Activated CD8-positive, alpha-beta memory T cell treated with anti-CD3 and anti-CD28 coated beads for 36 hours (primary cell): ENCODE data around the gene SPATS2L. TPM values are rescaled to one million over a fixed set of nuclear protein-coding genes. Genes with fewer than 3 reads are reported as not detected.

Experiments
- CTCF ChIA-PET: fragments of 350-600 bp; sonication (Branson Sonifier 250); formaldehyde crosslinking; loops from one replicate; lab custom pipeline; 2021; ENCODE audit warnings: antibody characterized with exemption; lab: Charles Lee
- POLR2A ChIA-PET: fragments of 350-600 bp; sonication (Branson Sonifier 250); formaldehyde crosslinking; loops from one replicate; lab custom pipeline; 2021; ENCODE audit warnings: antibody characterized with exemption; lab: Charles Lee
- total RNA-seq, 2 experiments: library from RNA; stranded (reverse); gene quantifications; one replicate each; pipeline ENCODE4 v1.2.3, GENCODE V29; 2021

Gene SPATS2L
- total RNA-seq, 2 experiments from 2014 or later, result 14.1 to 17.7 TPM

DNA sequence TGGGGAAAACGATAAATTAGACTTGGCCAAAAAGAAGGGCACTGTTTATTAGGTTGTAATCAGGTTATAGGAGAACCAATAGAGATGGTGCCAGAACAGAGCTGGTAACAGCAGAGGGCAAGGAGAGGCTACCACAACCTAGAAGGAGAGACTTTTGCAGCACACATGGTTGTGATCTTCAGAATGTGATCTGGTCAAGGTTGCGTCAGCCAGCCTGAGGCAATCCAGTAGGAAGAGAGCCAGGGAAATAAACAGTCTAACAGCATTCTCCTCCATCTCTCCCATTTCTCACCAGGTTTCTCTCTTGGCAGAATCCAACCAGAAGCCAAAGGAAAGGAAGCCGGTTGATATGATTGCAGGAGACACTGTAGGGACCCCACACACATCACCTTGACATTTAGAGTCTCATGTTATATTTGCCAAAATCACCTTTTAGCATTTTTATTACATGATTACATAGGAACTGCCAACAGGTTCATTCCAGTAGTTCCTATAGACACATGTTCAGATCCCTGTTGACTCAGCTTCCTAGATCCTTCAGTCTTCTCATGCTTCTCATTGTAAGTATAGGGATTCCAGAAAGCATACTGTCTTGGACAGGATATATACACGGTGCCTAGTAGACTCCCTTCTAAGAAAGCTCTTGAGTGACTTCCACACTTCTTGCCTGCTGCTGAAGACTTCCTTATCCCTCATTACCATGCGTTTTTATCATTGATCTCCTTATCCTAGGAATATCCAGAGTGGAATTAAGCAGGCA lies 17.6 kb upstream of the SPATS2L start:
- ChIA-PET POLR2A (no interaction called here), CTCF (no interaction called here)

DNA sequence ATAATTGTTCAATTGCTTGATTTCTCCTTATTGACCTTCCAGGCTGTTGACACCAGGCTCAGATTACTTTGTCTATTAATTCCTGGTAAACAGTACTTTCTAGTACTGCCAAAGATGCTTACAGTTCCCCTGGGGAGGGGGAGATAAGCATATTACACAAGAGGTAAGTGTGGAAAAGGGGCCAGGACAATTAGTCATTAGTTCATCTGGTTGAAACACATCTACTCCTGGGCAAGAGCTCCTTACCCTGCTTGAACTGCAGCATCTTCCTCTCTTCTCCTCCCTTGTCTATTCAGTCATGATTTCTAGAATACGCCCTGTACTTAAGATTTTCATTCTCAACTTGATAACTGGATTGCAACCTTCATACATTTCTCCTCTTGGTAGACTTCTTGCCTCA lies 10.4 kb upstream of the SPATS2L start:
- POLR2A ChIA-PET, result interaction anchor here (0.6 kb wide), 1 partner anchor 10 kb away, joined by 3 read pairs; no protein-coding TSS in a partner anchor
- CTCF ChIA-PET, result no interaction called here

DNA sequence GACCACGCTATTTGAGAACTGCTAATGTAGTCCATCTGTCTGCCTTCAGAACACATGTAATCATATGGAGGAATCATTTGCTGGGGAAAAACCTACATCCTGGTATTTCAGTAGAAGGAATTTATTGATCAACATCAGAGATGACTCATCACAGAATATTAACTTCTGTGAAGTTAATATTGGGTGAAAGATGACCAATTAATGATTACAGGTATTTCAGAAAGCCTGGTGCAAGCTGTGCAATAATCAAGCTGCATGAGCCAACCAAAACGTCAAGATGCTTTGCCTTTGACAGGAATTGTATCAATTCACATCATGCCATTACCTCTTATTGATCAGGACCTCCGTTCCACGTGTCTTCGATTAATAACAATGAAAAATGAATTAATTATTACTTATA lies 9.4 kb upstream of the SPATS2L start:
- POLR2A ChIA-PET, result no interaction called here
- CTCF ChIA-PET, result no interaction called here

DNA sequence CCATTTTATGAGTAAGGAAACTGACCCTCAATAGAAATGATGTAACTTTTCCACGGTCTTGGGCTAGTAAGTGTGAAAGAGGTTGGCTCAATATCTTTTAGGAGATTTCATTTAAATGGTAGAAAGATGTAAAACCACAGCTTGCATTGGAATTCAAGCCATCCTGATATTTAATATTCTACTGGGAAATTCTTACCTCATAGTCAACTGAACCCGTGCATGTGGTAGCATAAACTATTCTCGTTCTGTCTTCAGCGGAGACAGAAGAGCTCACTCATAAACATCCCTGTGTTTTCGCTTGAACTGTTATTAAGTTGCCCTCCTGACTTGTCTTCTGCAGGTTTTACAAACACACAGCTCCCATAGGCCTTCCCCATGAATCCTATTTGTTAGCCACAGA lies 8.5 kb upstream of the SPATS2L start:
- ChIA-PET CTCF (no interaction called here), POLR2A (no interaction called here)

DNA sequence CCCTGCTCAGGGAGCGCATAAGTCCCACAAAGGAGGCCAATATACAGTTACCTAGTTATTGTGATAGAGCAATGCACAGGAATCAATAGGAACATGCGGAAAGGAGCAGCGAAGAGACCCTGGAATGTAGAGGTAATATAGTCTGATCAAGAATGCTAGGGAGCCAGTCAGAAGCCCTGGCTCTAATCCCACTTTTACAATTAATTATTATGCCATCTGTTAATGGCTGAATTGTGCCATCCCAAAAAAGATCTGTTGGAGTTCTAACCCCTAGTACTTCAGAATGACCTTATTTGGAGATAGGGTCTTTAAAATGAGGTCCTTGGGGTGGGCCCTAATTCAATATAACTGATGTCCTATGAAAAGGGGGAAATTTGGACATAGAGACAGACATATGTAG lies 7.7 kb upstream of the SPATS2L start:
- ChIA-PET POLR2A (no interaction called here), CTCF (no interaction called here)

DNA sequence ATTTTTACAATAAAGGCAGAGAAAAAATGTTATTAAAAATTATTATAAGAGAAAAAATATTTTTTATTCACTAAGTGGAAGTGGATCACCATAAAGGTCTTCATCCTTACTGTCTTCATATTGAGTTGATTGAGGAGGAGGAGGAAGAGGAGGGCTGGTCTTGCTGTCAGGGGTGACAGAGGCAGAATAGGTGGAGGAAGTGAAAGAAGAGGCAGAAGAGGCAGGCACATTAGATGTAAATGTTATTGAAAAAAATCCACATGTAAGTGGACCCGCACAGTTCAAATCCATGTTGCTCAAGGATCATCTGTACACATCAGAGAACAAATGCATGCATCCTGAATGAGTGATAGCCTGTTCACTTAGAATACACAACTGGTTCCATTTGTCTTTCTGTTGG lies 6.4 kb upstream of the SPATS2L start:
- ChIA-PET CTCF (no interaction called here), POLR2A (no interaction called here)

DNA sequence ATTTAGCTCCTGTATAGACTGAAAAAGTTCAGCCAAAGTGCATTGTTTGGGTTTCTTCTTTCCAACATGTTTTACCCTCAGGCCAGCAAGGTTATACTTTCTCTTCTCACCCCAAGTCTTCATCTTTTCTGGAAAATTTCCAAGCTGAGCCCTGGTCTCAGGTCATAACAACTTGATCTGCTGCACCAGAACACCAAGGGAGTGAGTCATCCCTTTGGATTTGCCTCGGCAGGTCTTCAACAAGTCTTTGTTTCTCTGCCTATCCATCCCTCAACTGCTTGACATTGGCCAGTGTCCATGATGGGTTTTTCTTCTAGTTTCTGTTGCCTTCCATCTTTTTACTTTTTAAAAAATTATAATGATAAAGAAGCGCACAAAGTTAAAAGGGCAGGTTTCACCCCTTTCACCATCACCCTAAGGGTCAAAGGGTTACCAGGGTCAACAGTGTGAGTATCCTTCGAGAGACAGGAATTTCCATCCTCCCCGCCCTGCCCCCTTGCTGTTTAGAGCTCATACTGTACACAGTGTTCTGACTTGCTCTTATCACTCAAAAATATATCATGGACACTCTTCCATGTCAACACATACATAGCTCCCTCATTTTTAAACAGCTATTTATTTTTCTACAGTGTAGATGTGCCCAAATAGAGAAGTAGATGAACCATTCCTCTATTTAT lies 5.7 kb upstream of the SPATS2L start:
- ChIA-PET CTCF (no interaction called here), POLR2A (no interaction called here)

DNA sequence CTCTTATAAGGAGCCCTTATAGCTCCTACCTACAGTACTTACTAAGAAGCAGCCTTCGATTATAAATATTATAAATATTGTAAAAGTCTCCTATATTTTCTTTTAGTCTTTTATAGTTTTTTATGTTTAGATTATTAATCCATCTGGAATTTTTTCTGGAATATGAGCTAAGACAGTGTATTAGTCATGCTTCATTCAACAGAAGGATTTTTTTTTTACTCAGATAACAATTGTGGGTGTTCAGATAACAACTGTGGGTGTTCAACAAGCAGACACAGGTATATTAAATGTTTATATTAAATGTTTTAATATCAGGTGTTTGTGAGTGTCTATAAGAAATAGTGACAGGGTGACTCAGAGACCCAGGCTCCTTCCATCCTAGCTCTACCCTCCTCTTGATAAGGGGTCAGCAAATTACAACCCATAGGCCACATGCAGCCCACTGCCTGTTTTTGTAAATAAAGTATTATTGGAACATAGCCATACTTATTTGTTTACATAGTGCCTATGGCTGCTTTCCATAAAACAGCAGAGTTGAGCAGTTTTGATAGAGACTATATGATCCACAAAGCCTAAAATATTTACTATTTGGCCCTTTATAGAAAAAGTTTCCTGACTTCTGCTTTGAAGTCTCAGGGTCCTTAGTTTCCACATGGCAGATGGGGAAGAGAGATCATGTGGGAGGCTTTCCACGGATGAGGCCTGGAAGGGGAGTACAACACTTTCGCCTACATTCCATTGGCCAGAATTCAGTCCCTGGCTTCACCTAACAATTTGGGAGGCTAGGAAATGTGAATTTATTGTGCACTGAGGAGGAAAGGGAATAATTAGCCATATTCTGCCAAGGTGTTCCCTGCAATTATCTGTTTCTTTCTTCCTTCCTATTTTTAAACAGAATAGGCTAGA lies 4.3 kb upstream of the SPATS2L start:
- CTCF ChIA-PET, result no interaction called here

DNA sequence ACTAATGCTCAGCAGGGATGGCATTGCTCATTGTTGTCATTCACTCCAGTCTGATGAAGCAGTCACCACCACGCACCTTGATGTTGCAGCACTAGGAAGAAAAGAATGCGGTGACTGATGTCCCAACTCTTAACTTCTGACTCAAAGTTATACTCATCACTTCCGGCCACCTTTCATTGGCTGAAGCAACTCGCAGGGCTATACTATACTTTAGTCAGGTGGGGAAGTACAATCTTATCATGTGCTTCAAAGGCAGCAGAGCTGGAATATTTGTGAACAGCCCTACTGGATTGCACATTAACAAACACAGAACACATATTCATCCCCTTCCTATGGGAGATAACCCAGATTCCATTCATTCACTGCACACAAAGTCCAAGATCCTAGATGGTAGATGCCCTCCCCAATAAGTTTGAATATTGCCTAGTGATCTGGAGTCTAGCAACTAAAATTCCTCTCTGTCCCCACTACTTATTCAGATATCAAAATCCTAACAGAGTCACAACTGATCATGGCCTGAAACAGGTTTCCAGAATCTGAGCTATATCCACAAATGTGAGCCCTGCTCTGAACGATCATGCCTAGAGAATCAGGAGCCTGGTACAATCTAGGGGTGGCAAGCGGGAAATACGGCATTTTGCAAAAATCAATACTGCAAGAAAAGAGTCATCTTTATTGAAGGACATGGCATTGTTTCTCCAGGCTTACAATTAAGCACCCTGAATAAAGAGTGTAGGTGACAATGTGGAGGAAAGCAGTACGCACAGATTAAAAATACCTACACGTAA lies 3.4 kb upstream of the SPATS2L start:
- CTCF ChIA-PET, result no interaction called here
- POLR2A ChIA-PET, result no interaction called here

More for the DNA sequence above, 4.3 kb upstream of the SPATS2L start:
- POLR2A ChIA-PET, result no interaction called here

DNA sequence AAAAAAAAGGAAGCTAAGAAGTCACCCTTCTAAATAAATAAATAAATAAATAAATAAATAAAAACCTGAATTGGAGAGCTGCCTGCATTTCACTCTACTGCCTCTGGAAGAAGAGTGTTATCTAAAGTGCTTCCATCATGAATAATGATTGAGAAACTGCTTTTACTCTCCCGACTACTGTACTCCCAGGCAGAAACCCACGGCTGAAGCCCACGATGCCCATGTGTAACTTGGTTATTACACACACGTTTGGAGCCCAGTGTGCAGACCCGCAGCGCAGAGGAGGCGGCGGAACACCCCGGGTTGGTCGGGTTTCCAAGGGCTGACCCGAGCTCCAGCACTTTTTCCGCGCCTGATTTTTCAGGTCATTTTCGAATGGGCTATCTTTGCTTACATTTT lies 697 bp upstream of the SPATS2L start:
- CTCF ChIA-PET, result no interaction called here
- POLR2A ChIA-PET, result interaction anchor here (0.6 to 1.3 kb wide), 2 partner anchors 10 to 162 kb away, joined by 3 to 4 read pairs; no protein-coding TSS in a partner anchor

DNA sequence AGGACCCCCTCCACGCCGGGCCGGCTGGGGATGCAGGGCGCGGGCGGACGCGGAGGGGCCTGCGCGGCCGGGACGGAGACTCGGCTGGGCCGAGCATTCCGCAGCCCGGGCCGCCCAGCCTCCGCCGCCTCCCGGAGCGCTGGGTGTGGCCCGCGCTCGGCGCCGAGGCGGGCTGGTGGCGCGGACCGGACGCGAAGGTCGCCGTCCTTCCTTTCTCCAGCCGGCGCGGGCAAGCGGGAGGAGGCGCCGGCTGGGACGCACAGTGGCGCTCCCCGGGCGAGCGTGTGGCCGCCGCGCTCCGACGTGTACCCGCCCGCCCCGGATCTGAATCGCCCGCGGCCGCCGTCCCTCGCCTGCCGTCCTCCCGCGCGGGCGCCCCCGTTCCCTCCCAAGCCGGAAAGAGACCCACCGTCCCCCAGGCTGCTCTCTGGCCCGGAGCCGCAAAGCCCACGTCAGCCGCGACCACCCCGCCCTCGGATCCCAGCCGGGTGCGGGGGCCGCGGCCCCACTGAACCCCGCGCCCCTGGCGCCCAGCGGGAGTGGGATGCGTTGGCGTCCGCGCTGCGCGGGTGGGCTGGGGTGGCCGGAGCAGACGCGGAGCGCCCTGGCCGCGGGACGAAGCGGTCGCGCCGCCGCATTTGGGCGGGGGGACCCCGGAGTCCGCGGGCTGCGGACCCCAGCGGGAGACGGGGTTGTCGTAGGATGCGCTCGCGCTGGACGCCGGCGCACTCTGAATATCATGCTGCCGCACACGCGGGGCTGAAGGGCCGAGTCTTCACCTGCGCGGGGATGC lies 634 bp downstream of the SPATS2L start:
- POLR2A ChIA-PET, result interaction anchor here (1.3 kb wide), 1 partner anchor 161 kb away, joined by 4 read pairs; no protein-coding TSS in a partner anchor
- CTCF ChIA-PET, result interaction anchor here (1.0 kb wide), 1 partner anchor 68 kb away, joined by 3 read pairs; no protein-coding TSS in a partner anchor

DNA sequence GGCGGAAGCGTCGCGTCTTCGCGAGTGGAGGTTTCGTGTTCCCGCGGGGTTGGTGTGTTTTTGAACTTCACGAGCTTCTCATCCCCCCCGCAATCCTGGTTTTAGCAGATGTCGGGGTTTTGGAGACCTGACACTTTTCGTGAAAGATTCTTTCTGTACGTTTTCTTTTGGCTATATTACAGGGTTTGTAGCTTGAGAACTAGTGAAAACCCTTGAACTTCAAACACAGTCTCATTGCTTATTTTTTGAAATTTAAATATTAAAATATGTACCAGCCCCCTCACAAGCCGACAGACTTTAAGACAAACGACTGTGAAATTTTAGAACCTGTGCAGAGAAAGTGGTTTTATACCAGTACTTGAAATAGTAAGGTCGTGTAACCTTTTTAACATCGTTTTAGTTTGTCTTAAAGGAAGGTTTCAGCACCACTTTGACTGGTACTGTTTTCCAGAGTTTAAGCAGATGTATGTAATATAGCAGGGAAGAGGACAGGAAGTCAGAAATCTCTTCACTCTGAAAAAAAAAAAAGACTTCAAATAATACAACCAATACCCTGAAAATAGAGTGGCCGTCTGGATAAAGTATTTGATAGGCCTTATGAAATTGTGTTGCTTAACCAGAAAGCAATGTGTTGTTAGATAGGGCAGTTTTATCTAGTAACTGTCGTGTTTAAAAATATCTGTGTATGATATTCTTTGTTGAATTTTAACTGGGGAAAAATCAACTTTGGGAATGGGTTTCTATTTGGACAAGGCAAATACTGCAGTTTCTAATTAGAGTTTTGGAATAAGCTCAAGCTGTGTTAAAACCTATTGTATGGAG lies 1.4 kb downstream of the SPATS2L start:
- CTCF ChIA-PET, result interaction anchor here (1.0 kb wide), 1 partner anchor 67 kb away, joined by 3 read pairs; no protein-coding TSS in a partner anchor

DNA sequence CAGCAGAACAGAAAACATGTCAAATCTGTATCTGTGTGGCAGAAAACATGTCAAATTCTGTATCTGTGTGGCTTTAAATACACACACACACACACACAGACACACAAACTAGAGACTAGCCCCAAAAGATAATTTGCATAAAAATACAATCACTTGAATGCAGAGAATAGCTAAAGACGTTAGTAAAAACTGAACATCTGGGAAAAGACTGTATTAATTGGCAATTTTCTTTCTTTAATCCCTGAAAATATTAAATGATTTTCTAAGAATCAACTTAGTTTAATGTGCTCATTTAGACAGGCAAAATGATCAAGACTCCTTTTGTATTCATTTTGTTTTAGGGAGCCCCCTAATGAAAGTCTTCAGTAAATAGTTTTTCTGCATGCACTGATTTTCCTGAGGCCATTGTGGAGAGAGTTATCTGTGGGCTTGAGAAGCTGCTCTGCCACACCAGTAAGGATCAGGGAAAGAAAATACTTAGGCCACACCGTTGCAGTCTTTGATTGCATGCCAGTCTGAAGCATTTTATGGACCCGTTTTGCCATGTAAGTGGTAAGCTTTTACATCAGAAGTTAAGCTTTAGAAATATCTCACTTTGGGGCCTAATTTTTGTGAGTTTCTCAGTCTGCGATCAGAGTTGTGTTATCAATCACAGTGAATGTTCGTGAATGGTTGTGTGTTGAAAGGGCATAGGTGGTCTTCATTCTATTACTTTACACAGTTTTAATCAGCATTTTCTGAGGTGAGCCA lies 2.2 kb downstream of the SPATS2L start:
- POLR2A ChIA-PET, result no interaction called here
- CTCF ChIA-PET, result interaction anchor here (1.0 kb wide), 1 partner anchor 66 kb away, joined by 3 read pairs; no protein-coding TSS in a partner anchor

More for the DNA sequence above, 1.4 kb downstream of the SPATS2L start:
- POLR2A ChIA-PET, result no interaction called here

DNA sequence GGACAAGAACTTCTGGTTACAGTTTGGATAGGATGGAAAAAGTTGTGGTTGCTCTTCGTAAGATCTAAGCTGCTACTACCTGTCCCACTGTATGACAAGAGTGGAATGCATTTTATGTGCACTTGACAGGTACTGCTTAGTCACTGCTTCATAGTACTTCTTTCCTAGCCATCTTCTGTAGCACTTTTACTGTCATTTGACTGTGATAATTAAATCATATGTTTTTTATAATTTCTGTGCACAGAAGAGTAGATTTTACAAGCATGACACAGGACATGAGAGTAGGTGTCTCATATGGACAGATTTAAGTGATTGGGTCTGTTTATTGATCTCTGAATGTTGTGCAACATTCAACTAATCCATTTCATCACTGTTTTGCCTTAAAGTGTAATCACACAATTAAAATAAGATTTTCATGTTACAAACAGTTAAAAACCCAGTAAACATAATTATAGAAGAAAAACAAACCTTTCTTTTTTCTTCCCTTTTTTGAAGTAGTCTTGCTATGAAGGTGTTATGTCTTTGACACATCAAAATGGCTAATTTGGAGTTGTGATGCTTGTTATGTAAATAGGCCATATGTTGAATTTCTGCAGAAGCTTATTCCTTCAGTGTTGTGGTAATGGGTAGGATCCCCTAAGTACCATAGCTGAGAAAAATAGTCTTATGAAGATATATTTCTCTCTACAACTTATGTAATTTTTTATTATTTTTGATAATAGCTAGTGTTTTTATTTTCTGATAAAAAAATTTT lies 3.0 kb downstream of the SPATS2L start:
- POLR2A ChIA-PET, result no interaction called here
- CTCF ChIA-PET, result no interaction called here

DNA sequence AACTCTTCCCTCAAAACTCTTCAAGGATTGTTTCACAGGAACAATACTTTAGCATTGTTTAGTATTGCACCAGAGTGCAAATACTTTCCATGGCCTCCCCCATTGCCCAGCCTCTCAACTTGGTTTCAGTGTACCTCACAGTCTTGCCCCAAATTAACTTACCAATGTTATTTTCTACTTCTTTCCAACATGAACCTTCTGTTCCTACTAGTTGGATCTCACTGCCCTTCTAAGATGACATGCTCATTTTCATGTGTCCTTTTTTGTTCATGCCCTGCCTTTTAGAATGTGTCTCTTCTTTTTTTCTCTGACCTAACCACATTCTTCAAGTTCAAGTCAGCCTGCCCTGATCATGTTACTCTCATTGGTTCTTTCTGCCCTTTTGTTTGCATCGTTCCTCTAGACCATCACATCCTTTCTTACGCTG lies 4.1 kb downstream of the SPATS2L start:
- CTCF ChIA-PET, result no interaction called here
- POLR2A ChIA-PET, result no interaction called here

DNA sequence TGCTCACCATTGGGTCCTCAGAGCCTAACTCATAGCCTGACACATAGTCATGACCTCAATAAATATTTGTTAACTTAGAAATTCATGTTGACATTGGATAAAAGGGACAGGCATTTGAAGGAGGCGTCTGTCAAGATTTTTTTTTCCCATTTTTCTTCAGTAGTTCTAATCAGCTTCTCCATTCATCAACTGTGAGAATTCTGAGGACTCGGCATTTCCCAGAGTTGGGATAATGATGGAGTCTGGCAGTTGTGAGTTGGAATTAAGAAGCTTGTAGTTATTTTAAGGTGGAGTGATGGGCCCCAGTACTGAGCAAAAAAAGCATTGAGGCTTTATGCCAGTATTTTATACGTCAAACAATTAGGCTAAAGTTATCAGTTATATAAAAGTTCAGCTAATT lies 4.6 kb downstream of the SPATS2L start:
- ChIA-PET POLR2A (no interaction called here), CTCF (no interaction called here)
